Subcutaneous adipose tissue (tissue), 4 donors: ENCODE results near the gene RORC. TPM values are rescaled to one million over a fixed set of nuclear protein-coding genes. Genes with fewer than 3 reads are reported as not detected.

Source experiments
- CTCF ChIP-seq: fragments of 450-650 bp; IDR thresholded peaks from one replicate; pipeline ENCODE4 v1.5.1; 2016; ENCODE audit warnings: low read depth, mild to moderate bottlenecking, control low read depth, antibody characterized with exemption, moderate library complexity
- small RNA-seq: library from RNA; depleted of rRNA; stranded (forward); fragments of <200 nt; gene quantifications from one replicate; pipeline ENCODE3, GENCODE V24; 2016
- total RNA-seq, 4 donors: library from RNA; depleted of rRNA; stranded (reverse); fragments of >200 nt; gene quantifications; one replicate each; pipeline ENCODE4 v1.1.0, GENCODE V29; 2016

RORC gene
- total RNA-seq, 4 donors from 2014 or later: 0.98 to 6.4 (median 2.9) TPM

DNA sequence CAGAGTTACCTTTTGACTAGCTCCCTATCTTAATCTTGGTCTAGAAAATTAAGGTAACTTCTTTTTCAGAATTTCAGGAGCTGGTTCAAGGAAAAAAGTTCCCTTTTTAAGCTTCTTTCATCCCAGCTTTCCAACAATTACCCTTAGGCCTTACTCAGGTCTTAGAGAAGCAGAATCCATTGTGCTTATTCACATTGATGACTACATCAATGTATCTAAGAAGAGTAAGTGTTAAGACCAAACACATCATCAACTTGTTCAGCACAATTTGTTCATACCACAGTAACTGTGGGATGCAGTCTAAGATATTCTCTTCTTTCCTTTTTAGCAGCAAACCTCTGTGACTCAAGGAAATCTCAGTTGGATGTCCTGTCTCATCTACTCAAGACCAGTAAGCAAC is 72.4 kb downstream of the RORC start:
- no peak for TF ChIP-seq CTCF

DNA sequence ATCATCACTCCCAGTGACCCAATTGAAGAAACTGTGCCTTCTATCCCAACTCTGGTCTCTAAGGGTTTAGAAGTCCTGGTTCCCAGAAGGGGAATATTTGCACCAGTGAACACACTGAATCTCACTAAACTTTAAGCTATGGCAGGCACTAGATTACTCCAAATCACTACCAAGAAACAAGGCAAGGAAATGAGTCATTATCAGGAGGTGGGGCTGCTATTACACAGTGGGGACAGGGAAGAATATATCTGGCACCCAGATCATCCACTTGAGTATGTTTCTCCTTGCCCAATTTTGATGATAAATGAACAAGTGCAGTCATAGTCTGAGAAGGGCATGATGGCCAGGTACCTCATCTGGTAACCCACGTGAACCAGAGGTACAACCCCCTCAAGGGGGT is 75.3 kb downstream of the RORC start:
- TF ChIP-seq CTCF: no peak

Small RNAs within 50 kb of the gene (small RNA-seq; reads per million reads assigned to genes)
- gene RF00019: 0.49 reads per million

Other genes with a start within 250 kb of the RORC start
- gene SNX27, start 219.8 kb downstream of the RORC start, total RNA-seq: 10 to 100 TPM; 30.0 to 62.2 (median 46.6) TPM
- not detected for gene CELF3, start 115.0 kb downstream of the RORC start, total RNA-seq
- not detected for gene RIIAD1, start 110.3 kb downstream of the RORC start, total RNA-seq
- 10 to 100 TPM; 52.7 to 75.7 (median 57.8) TPM for gene MRPL9, start 68.3 kb downstream of the RORC start, total RNA-seq
- gene TDRKH, start 41.3 kb downstream of the RORC start, total RNA-seq: 10 to 100 TPM in 2 of 4 donors, 1 to 10 TPM in 2; 5.9 to 10.5 (median 8.3) TPM
- gene LINGO4, start 26.4 kb downstream of the RORC start, total RNA-seq: not detected
- gene C2CD4D, start 8.0 kb upstream of the RORC start, total RNA-seq: under 1 TPM in 1 of 4 donors, not detected in 3; 0.68 TPM
- gene THEM5, start 21.9 kb upstream of the RORC start, total RNA-seq: not detected
- 10 to 100 TPM; 20.7 to 34.2 (median 26.5) TPM for gene THEM4, start 77.7 kb upstream of the RORC start, total RNA-seq
- gene S100A10, start 162.1 kb upstream of the RORC start, total RNA-seq: 100 to 1,000 TPM; 152 to 404 (median 235) TPM
- 100 to 1,000 TPM; 116 to 496 (median 319) TPM for gene S100A11, start 205.2 kb upstream of the RORC start, total RNA-seq